ENCODE data around the gene IMPACT. TPM values are rescaled to one million over a fixed set of nuclear protein-coding genes. Genes with fewer than 3 reads are reported as not detected.

The IMPACT gene
- total and polyA plus RNA-seq, 7 donors = 11.7 to 24.6 (median 15.6) TPM

DNA sequence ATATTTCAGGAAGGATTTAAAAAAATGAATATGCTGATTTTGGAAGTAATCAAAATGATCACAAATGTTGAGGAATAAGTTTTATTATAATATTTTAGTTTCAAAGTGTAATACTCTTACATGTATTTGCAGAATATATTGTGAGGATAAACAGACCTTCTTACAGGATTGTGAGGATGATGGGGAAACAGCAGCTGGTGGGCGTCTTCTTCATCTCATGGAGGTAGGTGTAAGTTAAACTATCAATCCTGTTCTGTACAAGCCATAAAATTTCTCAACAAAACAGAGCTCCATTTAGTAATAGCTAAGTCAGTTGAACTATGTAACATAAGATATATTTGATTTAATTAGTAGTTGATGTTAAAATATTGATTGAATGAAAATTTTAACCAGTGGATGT is 21.5 kb downstream of the IMPACT start:
- Histone ChIP-seq H3K9me3 (no peaks in the 10 kb centered on the region), H3K27ac (no peak overlapping the region), H3K4me1 (no peaks in the 10 kb centered on the region), H3K4me3 (no peak overlapping the region), H3K36me3 (peaks cover 7 to 97% (median 15%) of the 10 kb centered on the region in 4 donors), H3K27me3 (no peaks in the 10 kb centered on the region)
- intact Hi-C loops (cut with DNase I) = no loop called here
- TF ChIP-seq POLR2A (IDR thresholded peaks at IDR 0.05) = no peak
- TF ChIP-seq, protein P1, sequence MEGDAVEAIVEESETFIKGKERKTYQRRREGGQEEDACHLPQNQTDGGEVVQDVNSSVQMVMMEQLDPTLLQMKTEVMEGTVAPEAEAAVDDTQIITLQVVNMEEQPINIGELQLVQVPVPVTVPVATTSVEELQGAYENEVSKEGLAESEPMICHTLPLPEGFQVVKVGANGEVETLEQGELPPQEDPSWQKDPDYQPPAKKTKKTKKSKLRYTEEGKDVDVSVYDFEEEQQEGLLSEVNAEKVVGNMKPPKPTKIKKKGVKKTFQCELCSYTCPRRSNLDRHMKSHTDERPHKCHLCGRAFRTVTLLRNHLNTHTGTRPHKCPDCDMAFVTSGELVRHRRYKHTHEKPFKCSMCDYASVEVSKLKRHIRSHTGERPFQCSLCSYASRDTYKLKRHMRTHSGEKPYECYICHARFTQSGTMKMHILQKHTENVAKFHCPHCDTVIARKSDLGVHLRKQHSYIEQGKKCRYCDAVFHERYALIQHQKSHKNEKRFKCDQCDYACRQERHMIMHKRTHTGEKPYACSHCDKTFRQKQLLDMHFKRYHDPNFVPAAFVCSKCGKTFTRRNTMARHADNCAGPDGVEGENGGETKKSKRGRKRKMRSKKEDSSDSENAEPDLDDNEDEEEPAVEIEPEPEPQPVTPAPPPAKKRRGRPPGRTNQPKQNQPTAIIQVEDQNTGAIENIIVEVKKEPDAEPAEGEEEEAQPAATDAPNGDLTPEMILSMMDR (IDR thresholded peaks at IDR 0.05) = no peak
- TF ChIP-seq POLR2AphosphoS5 (IDR thresholded peaks at IDR 0.05) = no peak
- no peak for TF ChIP-seq EP300 (IDR thresholded peaks at IDR 0.05)
- WGBS, 2 donors = 47 to 75% methylated on average over 1 of the region's 1 CpG
- DNase-seq = no peak

DNA sequence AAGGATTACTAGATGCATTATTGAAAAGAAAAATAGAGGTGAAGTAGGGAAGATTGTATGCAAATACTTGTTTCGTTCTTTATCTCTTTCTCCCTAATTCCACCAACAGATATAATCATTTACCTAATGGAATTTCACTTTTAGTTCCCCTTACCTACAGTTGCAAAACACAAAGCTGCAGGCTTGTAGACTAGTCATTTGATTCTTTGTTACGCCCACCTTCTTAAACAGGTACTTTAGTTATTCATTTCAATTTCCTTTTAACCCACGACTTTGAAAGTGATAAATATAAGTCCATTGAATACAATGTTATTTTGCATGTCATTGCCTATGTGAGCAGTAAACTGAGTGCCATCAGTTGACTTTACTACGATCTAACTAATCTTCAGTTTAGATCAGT is 30.1 kb downstream of the IMPACT start:
- WGBS, 2 donors = 83 to 89% methylated on average over 4 of the region's 4 CpGs
- intact Hi-C loops (cut with DNase I) = no loop called here
- TF ChIP-seq EP300 (IDR thresholded peaks at IDR 0.05) = no peak
- TF ChIP-seq POLR2A (IDR thresholded peaks at IDR 0.05) = no peak
- TF ChIP-seq, protein P1 (IDR thresholded peaks at IDR 0.05) = no peak
- no peak for TF ChIP-seq POLR2AphosphoS5 (IDR thresholded peaks at IDR 0.05)

DNA sequence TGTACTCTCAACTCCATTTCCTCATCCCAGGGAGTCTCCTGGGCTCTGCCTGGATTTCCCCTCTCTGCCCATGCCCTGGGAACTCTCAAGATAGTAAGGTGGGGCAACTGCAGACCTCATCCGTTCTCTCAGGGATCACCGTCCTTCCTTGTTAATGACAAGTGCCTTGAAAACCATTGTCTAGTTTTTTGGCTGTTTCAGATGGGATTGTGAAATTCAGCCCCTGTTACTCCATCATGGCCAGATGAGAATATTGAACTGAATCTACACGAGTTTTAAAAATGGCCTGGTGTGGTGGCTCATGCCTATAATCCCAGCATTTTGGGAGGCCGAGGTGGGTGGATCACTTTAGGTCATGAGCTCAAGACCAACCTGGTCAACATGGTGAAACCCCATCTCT is 33.3 kb downstream of the IMPACT start:
- WGBS, 2 donors = 90 to 94% methylated on average over 4 of the region's 4 CpGs
- Histone ChIP-seq H3K4me1 (no peaks in the 10 kb centered on the region), H3K27ac (no peak overlapping the region), H3K9me3 (no peaks in the 10 kb centered on the region), H3K36me3 (no peaks in the 10 kb centered on the region), H3K27me3 (no peaks in the 10 kb centered on the region), H3K4me3 (no peak overlapping the region)
- TF ChIP-seq EP300 (IDR thresholded peaks at IDR 0.05) (no peak), POLR2AphosphoS5 (IDR thresholded peaks at IDR 0.05) (no peak), POLR2A (IDR thresholded peaks at IDR 0.05) (no peak)
- TF ChIP-seq, protein P1 (IDR thresholded peaks at IDR 0.05) = no peak
- intact Hi-C loops (cut with DNase I) = no loop called here
- no peak for DNase-seq

More for the DNA sequence above, 30.1 kb downstream of the IMPACT start:
- no peaks in the 10 kb centered on the region for H3K27me3 ChIP-seq
- H3K4me3 ChIP-seq = no peak overlapping the region
- no peak for DNase-seq
- H3K27ac ChIP-seq = no peak overlapping the region
- H3K36me3 ChIP-seq = peaks cover 0 to 17% (median 0%) of the 10 kb centered on the region in 4 donors
- H3K9me3 ChIP-seq = no peaks in the 10 kb centered on the region
- H3K4me1 ChIP-seq = no peaks in the 10 kb centered on the region

DNA sequence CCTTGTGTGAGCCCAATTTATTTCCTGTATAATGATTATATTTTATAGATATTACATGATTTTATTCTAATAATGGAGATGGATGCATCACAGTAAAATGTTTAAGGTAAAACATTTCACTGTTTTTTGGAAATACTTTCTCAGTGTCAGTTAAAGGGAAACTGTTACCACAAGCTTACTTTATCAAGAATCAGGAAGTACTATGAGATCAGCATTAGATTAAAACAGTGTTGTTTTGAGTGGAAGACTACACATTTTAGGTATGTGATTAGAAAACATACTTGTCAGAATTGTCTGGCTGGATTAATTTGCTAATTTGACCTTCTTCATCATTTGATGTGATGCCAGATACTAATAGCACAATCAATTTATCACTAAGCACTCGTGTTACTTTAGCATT is 33.9 kb downstream of the IMPACT start, which contains the start of gene HRH4:
Gene HRH4 (plus strand): TSS at position 250 of the 400 bp plus-strand sequence. CDS start 92 bp downstream, at position 342.
- Histone ChIP-seq H3K27ac (no peak within 1 kb of the TSS), H3K36me3 (no peaks in the 10 kb centered on the region), H3K27me3 (no peaks in the 10 kb centered on the region), H3K4me1 (no peaks in the 10 kb centered on the region), H3K9me3 (no peaks in the 10 kb centered on the region), H3K4me3 (no peak within 1 kb of the TSS)
- no peak for DNase-seq
- TF ChIP-seq, protein P1 (IDR thresholded peaks at IDR 0.05) = no peak
- TF ChIP-seq POLR2AphosphoS5 (IDR thresholded peaks at IDR 0.05) (no peak), EP300 (IDR thresholded peaks at IDR 0.05) (no peak), POLR2A (IDR thresholded peaks at IDR 0.05) (no peak)
- WGBS, 2 donors = 68 to 75% methylated on average over 1 of the region's 1 CpG
- intact Hi-C loops (cut with DNase I) = no loop called here

DNA sequence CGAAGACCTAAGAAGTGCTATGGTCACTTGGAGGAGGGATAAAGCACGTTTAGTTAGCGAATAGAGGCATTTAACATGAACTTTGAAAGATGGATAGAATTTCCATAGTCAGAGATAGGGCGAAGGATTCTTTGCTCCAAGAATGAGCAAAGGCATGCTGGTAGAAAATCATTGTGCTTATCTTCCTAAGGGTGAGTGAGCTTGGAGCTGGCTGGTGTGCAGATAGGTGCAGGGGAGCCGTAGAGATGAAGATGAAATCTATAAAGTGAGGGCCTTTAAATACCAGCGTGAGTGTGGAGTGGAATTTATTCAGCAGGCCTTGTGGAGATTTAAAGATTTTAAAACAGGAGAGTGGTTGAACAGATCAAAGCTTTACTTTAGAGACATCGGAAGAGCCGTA is 35.5 kb downstream of the IMPACT start:
- intact Hi-C loops (cut with DNase I) = no loop called here
- H3K4me1 ChIP-seq = no peaks in the 10 kb centered on the region
- WGBS, 2 donors = 93 to 96% methylated on average over 8 of the region's 8 CpGs

More for the DNA sequence above, 35.5 kb downstream of the IMPACT start:
- Histone ChIP-seq H3K9me3 (no peaks in the 10 kb centered on the region), H3K27ac (no peak overlapping the region), H3K36me3 (no peaks in the 10 kb centered on the region), H3K27me3 (no peaks in the 10 kb centered on the region), H3K4me3 (no peak overlapping the region)
- DNase-seq = no peak
- TF ChIP-seq EP300 (IDR thresholded peaks at IDR 0.05) = no peak
- TF ChIP-seq, protein P1 (IDR thresholded peaks at IDR 0.05) = no peak

Data from sigmoid colon (tissue), 7 donors.